Fibroblast of lung (primary cell): ENCODE data around the gene CACNG4.

ENCODE experiments used
- CTCF ChIP-seq, 2 donors: IDR thresholded peaks in 1 of 2; conservative IDR thresholded peaks in 1 of 2; 1 replicate in 1 of 2; 2 replicates in 1 of 2; pipeline ENCODE4 v1.5.1; 2011 to 2012; ENCODE audit warnings: low read length in 2 of 2, control low read depth in 1 of 2, inconsistent platforms in 1 of 2, low read depth in 1 of 2, mild to moderate bottlenecking in 1 of 2
- EZH2 ChIP-seq: IDR thresholded peaks from 2 replicates; pipeline ENCODE4 v1.5.1; 2012; ENCODE audit warnings: low read length, control low read depth, mild to moderate bottlenecking; ENCODE audit errors: missing control alignments

- TF ChIP-seq CTCF (conservative IDR thresholded peaks at IDR 0.05 in 1 of 2, IDR thresholded peaks at IDR 0.05 in 1 of 2; ENCODE audit: low read depth in 1 of 2, low read length in 2 of 2) (no peak), EZH2 (no peak)
Measured at GRCh38 chr17:66987059-66987616, 22.6 kb downstream of the CACNG4 start.
